HepG2 (cell line): ENCODE measurements around the gene C1orf116. TPM values are rescaled to one million over a fixed set of nuclear protein-coding genes. Genes with fewer than 3 reads are reported as not detected.

Experiments used
- ATAC-seq: fragments of 200-7000 bp; cut with Tn5 transposase; 3 replicates; pipeline ENCODE4 v1.9.1; 2020; ENCODE audit warnings: mild to moderate bottlenecking, moderate library complexity
- BruUV-seq: library from RNA; stranded (reverse); fragments of 400-500 nt; replicated peaks from 2 replicates; lab custom pipeline; 2021; lab: Mats Ljungman, UMichigan
- CTCF ChIA-PET: fragments of 300-600 bp; formaldehyde crosslinking; extraction: SDS; loops from one replicate; lab custom pipeline; 2021; ENCODE audit warnings: low total read pairs, inconsistent platforms, low intra/inter-chr PET ratio; lab: Yijun Ruan, JAX
- POLR2A ChIA-PET: fragments of 350-600 bp; sonication (Branson Sonifier 250); formaldehyde crosslinking; loops from one replicate; lab custom pipeline; 2020; ENCODE audit warnings: antibody characterized with exemption, inconsistent platforms; lab: Yijun Ruan, JAX
- DNase-seq: peaks from one replicate; pipeline ENCODE4 v3.0.0-alpha.2; 2015; ENCODE audit warnings: low spot score
- FAIRE-seq: peaks from 3 replicates; lab custom pipeline; 2011; peaks lifted over from hg19 to GRCh38; lab: Jason Lieb, UNC
- H2AFZ ChIP-seq: one replicate; pipeline ENCODE4 v1.6.1; 2011; ENCODE audit warnings: low read length, inconsistent platforms
- H3K27ac ChIP-seq: fragments of 300-600 bp; 3 replicates; pipeline ENCODE4 v1.8.0; 2011; ENCODE audit warnings: mixed run types, mild to moderate bottlenecking, mixed read lengths, low read length, inconsistent platforms; ENCODE audit not compliant: insufficient read depth; ENCODE audit errors: extremely low read length
- H3K27me3 ChIP-seq, 2 experiments: fragments of 200-600 bp in 1 of 2; 2 replicates in 1 of 2; 3 replicates in 1 of 2; pipeline versions ENCODE4 v1.6.0 to v1.8.0; 2011; ENCODE audit warnings: low read length in 2 of 2, mild to moderate bottlenecking in 2 of 2, moderate library complexity in 2 of 2, inconsistent platforms in 1 of 2; ENCODE audit not compliant: insufficient read depth in 2 of 2, control insufficient read depth in 1 of 2
- H3K36me3 ChIP-seq, 2 experiments: fragments of 200-600 bp in 1 of 2; replicated peaks in 1 of 2; 2 replicates in 1 of 2; 3 replicates in 1 of 2; pipeline versions ENCODE4 v1.5.1 to v1.8.0; 2011; ENCODE audit warnings: low read length in 2 of 2, inconsistent platforms in 1 of 2; ENCODE audit not compliant: insufficient read depth in 2 of 2, control insufficient read depth in 1 of 2
- H3K4me1 ChIP-seq: 2 replicates; pipeline ENCODE4 v1.5.1; 2012; ENCODE audit warnings: low read length, inconsistent platforms; ENCODE audit not compliant: insufficient read depth
- H3K4me2 ChIP-seq: 2 replicates; pipeline ENCODE4 v1.6.0; 2011; ENCODE audit warnings: low read depth, low read length, inconsistent platforms
- H3K4me3 ChIP-seq, 3 experiments: fragments of 200-600 bp in 1 of 3; sonication (generic), shearing (Covaris generic) in 1 of 3; replicated peaks in 1 of 3; 2 replicates each; pipeline ENCODE4 v1.5.1; 2011 to 2016; ENCODE audit warnings: low read length in 3 of 3, inconsistent platforms in 2 of 3, low read depth in 2 of 3, mild to moderate bottlenecking in 2 of 3, control low read depth in 1 of 3, mixed read lengths in 1 of 3; ENCODE audit not compliant: insufficient read depth in 1 of 3
- H3K79me2 ChIP-seq: one replicate; pipeline ENCODE4 v1.6.1; 2011; ENCODE audit warnings: low read length, inconsistent platforms; ENCODE audit not compliant: insufficient read depth
- H3K9ac ChIP-seq: 2 replicates; pipeline ENCODE4 v1.6.0; 2011; ENCODE audit warnings: mild to moderate bottlenecking, low read depth, low read length, inconsistent platforms; ENCODE audit not compliant: insufficient read depth
- H3K9me3 ChIP-seq: 2 replicates; pipeline ENCODE4 v1.5.1; 2012; ENCODE audit warnings: mild to moderate bottlenecking, low read length
- H4K20me1 ChIP-seq: 2 replicates; pipeline ENCODE4 v1.6.0; 2011; ENCODE audit warnings: inconsistent platforms, mild to moderate bottlenecking, low read length, moderate library complexity; ENCODE audit not compliant: insufficient read depth
- AGO2 ChIP-seq: fragments of 200-400 bp; formaldehyde crosslinking; optimal IDR thresholded peaks from 2 replicates; pipeline ENCODE3; 2017; ENCODE audit warnings: mild to moderate bottlenecking, low read depth, low read length, moderate library complexity
- ETV6 ChIP-seq: sonication (generic); formaldehyde crosslinking; conservative IDR thresholded peaks from 2 replicates; pipeline ENCODE4 v1.4.0; 2020; ENCODE audit warnings: missing genetic modification reagents
- HBP1 ChIP-seq: IDR thresholded peaks from 2 replicates; pipeline ENCODE4 v1.6.1; 2016; ENCODE audit warnings: low read depth, control low read depth
- KIAA2018 ChIP-seq: sonication (generic); formaldehyde crosslinking; IDR thresholded peaks from 2 replicates; pipeline ENCODE4 v1.5.0; 2020; ENCODE audit warnings: mild to moderate bottlenecking, missing genetic modification reagents, borderline replicate concordance
- LBX2 ChIP-seq: sonication (generic); formaldehyde crosslinking; IDR thresholded peaks from 2 replicates; pipeline ENCODE4 v1.5.0; 2020; ENCODE audit warnings: missing genetic modification reagents, mild to moderate bottlenecking, borderline replicate concordance
- MTA3 ChIP-seq: sonication (generic); formaldehyde crosslinking; IDR thresholded peaks from 2 replicates; pipeline ENCODE4 v1.4.0; 2020; ENCODE audit warnings: missing genetic modification reagents
- SRSF9 ChIP-seq: fragments of 200-400 bp; formaldehyde crosslinking; IDR thresholded peaks from 2 replicates; pipeline ENCODE4 v1.6.1; 2018; ENCODE audit warnings: borderline replicate concordance, mild to moderate bottlenecking, low read depth, low read length; ENCODE audit not compliant: insufficient read depth, poor library complexity, severe bottlenecking
- ZNF567 ChIP-seq: sonication (generic); formaldehyde crosslinking; IDR thresholded peaks from 2 replicates; pipeline ENCODE4 v1.8.1; 2023; ENCODE audit warnings: mild to moderate bottlenecking, missing genetic modification reagents, borderline replicate concordance
- ZNF710 ChIP-seq: sonication (generic); formaldehyde crosslinking; IDR thresholded peaks from 2 replicates; pipeline ENCODE4 v1.5.0; 2020; ENCODE audit warnings: mild to moderate bottlenecking, missing genetic modification reagents, borderline replicate concordance
- WGBS: methylation state at CpG from one replicate; pipeline ENCODE4 v1.1.6; 2017; ENCODE audit warnings: low lambda C conversion rate; 5-methylcytosine and 5-hydroxymethylcytosine counted together
- in situ Hi-C: cut with HindIII; loops from 2 replicates; pipeline ENCODE4 v1.10.0; 2017; ENCODE audit warnings: low pct_unique_long_range_greater_than_20kb; ENCODE audit not compliant: extremely low pct_ligation_motif_present
- intact Hi-C: fragments of 100-400 bp; cut with micrococcal nuclease; formaldehyde crosslinking; loops from one replicate; pipeline ENCODE4 v1.10.0; 2022; ENCODE audit not compliant: unreplicated experiment
- polyA plus RNA-seq, 8 experiments: library from polyadenylated mRNA; depleted of rRNA in 3 of 8; stranded (reverse) in 7 of 8; unstranded in 1 of 8; fragments of >200 nt; fragmentation: Illumina TruSeq in 4 of 8; extraction: Trizol in 4 of 8; gene quantifications; 2 replicates each; pipeline versions ENCODE4 v1.2.1 to v1.2.3, GENCODE V29; 2011 to 2016; ENCODE audit warnings: low read depth in 4 of 8, missing spikeins in 1 of 8, mixed read lengths in 1 of 8; ENCODE audit not compliant: insufficient read depth in 1 of 8
- total RNA-seq, 5 experiments: library from RNA; depleted of rRNA; stranded (reverse); fragments of >200 nt; fragmentation: Illumina TruSeq; extraction: Trizol; gene quantifications; 2 replicates each; pipeline ENCODE4 v1.2.3, GENCODE V29; 2016; ENCODE audit warnings: low read depth in 1 of 5

Gene C1orf116
- total and polyA plus RNA-seq, 2 of the 13 experiments (the other 11 are each of a cell fraction or from before 2014, with no cell fraction given), result 0.51 to 0.95 TPM

- Histone ChIP-seq H4K20me1 (no peaks in the 10 kb centered on the region; the same call in none of the 2 replicates), H3K4me1 (peaks cover 55% of the 10 kb centered on the region), H3K27ac (peak overlapping the region; percentile 90), H3K27me3 (no peaks in the 10 kb centered on the region; a peak in 1 of 5 replicates), H3K4me3 (peak overlapping the region; percentile 95 to 98 (median 96)), H3K9me3 (no peaks in the 10 kb centered on the region), H3K36me3 (peaks cover 0 to 10% of the 10 kb centered on the region in 2 experiments; a peak in 1 of 5 replicates), H3K4me2 (peak overlapping the region; percentile 98), H3K9ac (peak overlapping the region; percentile 94), H2AFZ (peak overlapping the region; percentile 79), H3K79me2 (peaks cover 47% of the 10 kb centered on the region)
- CTCF ChIA-PET, result interaction anchor here (1.4 to 3.2 kb wide), 2 partner anchors 27 to 449 kb away, joined by 3 to 14 read pairs; no protein-coding TSS in a partner anchor
- 0% methylated on average over 21 of the region's 47 CpGs for WGBS
- POLR2A ChIA-PET, result interaction anchor here (2.0 kb wide), 1 partner anchor 18 kb away, joined by 6 read pairs; the partner anchor contains the start of gene C1orf116
- intact Hi-C loops, result loop anchor here (1.0 to 2.0 kb wide), 3 partner anchors 18 to 46 kb away; partner anchors contain the start of gene C1orf116
- ATAC-seq, result peak; percentile 67
- in situ Hi-C loops, result no loop called here
- BruUV-seq, result no TSS peak
- peak; percentile 71 for FAIRE-seq
- peak; percentile 86 for DNase-seq
- TF ChIP-seq ZNF567 (no peak), KIAA2018 (CRISPR knock-in tag) (no peak), AGO2 (peak; percentile 85), HBP1 (no peak), ZNF710 (CRISPR knock-in tag) (peak; percentile 68; the same call in 1 of the 2 replicates), SRSF9 (no peak), ETV6 (CRISPR knock-in tag) (no peak), LBX2 (CRISPR knock-in tag) (no peak), MTA3 (CRISPR knock-in tag) (no peak)
Measured at GRCh38 chr1:207050480-207051190, 18.1 kb upstream of the C1orf116 start.
